ENCODE results near the gene TRPV5. TPM values are rescaled to one million over a fixed set of nuclear protein-coding genes. Genes with fewer than 3 reads are reported as not detected.

The TRPV5 gene
- total RNA-seq, 4 donors from 2014 or later = not detected

DNA sequence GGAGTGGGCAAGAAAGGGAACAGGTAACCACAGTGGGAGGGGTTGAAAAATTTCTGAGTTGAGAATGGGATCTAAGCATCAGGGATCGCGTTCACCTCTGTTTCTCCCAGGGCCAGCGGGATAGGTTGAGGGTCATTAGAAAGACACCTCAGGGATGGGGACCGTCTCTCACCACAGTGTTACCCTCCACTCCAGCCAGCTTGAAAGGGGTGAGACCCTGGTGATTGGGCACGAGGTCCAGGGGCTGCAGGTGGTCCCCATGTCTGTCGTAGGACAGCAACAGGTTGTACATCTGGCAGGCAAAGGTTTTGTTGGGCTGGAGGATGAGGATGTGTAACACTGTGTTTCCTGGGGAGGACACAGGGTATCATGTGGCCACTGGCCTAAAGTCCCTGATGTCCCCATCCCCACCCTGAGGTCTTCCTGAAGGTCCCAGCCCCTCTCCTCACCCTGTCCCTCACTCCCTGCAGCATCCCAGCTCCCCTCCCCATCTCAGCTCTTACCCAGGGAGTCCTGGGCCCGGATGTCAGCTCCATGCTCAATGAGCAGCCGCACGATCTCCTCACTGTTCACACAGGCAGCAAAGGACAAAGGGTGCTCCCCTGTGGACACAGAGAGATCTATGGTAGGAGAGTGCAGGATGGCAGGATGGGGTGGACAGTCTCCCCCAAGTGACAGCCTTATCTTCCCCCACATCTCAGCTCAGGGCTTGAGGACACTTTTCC lies 57.1 kb downstream of the TRPV5 start:
- H3K27me3 ChIP-seq = no peaks in the 10 kb centered on the region
- no peak overlapping the region for H3K4me3 ChIP-seq (replicated peaks in 1 of 3)
- no peaks in the 10 kb centered on the region for H3K36me3 ChIP-seq
- 86 to 93% methylated on average over 7 of the region's 9 CpGs for WGBS, 2 donors
- no peak for DNase-seq
- H3K4me1 ChIP-seq = no peaks in the 10 kb centered on the region
- TF ChIP-seq POLR2A (IDR thresholded peaks at IDR 0.05) = no peak
- TF ChIP-seq, protein P1, sequence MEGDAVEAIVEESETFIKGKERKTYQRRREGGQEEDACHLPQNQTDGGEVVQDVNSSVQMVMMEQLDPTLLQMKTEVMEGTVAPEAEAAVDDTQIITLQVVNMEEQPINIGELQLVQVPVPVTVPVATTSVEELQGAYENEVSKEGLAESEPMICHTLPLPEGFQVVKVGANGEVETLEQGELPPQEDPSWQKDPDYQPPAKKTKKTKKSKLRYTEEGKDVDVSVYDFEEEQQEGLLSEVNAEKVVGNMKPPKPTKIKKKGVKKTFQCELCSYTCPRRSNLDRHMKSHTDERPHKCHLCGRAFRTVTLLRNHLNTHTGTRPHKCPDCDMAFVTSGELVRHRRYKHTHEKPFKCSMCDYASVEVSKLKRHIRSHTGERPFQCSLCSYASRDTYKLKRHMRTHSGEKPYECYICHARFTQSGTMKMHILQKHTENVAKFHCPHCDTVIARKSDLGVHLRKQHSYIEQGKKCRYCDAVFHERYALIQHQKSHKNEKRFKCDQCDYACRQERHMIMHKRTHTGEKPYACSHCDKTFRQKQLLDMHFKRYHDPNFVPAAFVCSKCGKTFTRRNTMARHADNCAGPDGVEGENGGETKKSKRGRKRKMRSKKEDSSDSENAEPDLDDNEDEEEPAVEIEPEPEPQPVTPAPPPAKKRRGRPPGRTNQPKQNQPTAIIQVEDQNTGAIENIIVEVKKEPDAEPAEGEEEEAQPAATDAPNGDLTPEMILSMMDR (IDR thresholded peaks at IDR 0.05) = no peak
- no peaks in the 10 kb centered on the region for H3K9me3 ChIP-seq
- intact Hi-C loops (cut with DNase I) = loop anchor here (10.0 kb wide), 1 partner anchor 338 kb away; no protein-coding TSS in a partner anchor
- H3K27ac ChIP-seq = no peak overlapping the region

DNA sequence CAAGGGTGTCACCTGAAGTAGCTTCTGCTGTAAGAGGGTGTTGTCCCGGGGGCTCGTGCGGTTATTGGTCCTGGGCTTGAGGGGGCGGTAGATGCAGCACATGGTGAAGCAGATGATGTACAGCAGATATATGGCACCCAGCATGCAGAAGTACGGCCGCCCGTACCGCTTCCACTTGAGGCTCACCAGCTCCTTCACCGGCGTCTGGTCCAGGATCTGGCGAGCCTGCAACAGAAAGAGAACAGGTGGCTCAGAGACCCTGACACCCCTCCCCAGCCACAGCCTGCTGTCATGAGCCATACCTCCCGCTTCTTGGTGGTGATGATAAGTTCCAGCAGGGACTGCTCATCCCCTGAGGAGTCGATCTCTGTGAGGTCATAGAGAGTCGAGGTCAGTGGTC lies 58.1 kb downstream of the TRPV5 start:
- intact Hi-C loops (cut with DNase I) = loop anchor here (10.0 kb wide), 1 partner anchor 339 kb away; no protein-coding TSS in a partner anchor
- no peak overlapping the region for H3K27ac ChIP-seq
- no peaks in the 10 kb centered on the region for H3K36me3 ChIP-seq
- WGBS, 2 donors = 80 to 88% methylated on average over 9 to 13 of the region's 14 CpGs
- no peaks in the 10 kb centered on the region for H3K27me3 ChIP-seq
- no peak overlapping the region for H3K4me3 ChIP-seq (replicated peaks in 1 of 3)
- H3K9me3 ChIP-seq = no peaks in the 10 kb centered on the region
- TF ChIP-seq, protein P1 (IDR thresholded peaks at IDR 0.05) = no peak
- TF ChIP-seq POLR2A (IDR thresholded peaks at IDR 0.05) = no peak
- no peak for DNase-seq
- H3K4me1 ChIP-seq = no peaks in the 10 kb centered on the region

DNA sequence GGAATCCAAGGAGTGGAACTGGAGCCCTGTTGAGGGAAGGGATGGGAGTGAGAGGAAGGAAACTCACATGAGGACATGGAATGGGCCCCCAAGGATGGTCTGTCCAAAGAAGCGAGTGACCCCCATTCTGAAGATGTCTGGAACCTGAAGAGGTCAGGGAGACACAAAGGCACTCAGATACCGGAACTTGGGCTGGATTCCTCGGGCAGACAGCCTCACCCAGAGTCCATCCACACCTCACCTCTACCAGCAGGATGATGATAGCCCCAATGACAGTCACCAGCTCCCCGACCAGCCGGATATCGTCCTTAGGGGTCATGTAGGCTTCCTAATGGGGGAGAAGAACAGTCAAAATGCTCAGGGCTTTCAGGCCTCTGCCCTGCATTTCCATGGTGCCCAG lies 58.7 kb downstream of the TRPV5 start:
- Histone ChIP-seq H3K36me3 (no peaks in the 10 kb centered on the region), H3K27me3 (no peaks in the 10 kb centered on the region), H3K9me3 (no peaks in the 10 kb centered on the region), H3K4me3 (replicated peaks in 1 of 3) (no peak overlapping the region), H3K4me1 (no peaks in the 10 kb centered on the region), H3K27ac (no peak overlapping the region)
- DNase-seq = no peak
- intact Hi-C loops (cut with DNase I) = loop anchor here (10.0 kb wide), 1 partner anchor 340 kb away; no protein-coding TSS in a partner anchor
- TF ChIP-seq POLR2A (IDR thresholded peaks at IDR 0.05) = no peak
- TF ChIP-seq, protein P1 (IDR thresholded peaks at IDR 0.05) = no peak
- WGBS, 2 donors = 90 to 98% methylated on average over 3 to 6 of the region's 6 CpGs

DNA sequence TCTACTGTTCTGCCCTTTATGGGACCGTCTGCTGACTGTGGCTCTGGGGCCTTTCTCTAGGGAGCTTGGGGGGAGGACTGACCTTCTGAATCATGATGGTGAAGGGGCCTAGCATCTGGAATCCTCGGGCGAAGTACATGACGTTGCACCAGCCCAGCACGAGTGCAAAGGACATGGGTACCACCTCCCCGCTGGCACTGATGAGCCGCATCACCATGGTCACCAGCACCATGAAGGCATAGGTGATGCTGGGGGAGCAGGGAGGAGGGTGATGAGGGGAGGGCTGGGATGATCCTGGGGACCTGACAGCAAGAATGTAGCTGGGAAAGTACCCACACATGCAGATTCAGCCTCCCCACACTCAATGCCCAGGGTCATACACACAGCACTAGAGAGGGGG lies 59.1 kb downstream of the TRPV5 start:
- Histone ChIP-seq H3K27ac (no peak overlapping the region), H3K36me3 (no peaks in the 10 kb centered on the region), H3K27me3 (no peaks in the 10 kb centered on the region), H3K4me1 (no peaks in the 10 kb centered on the region), H3K4me3 (replicated peaks in 1 of 3) (no peak overlapping the region), H3K9me3 (no peaks in the 10 kb centered on the region)
- intact Hi-C loops (cut with DNase I) = loop anchor here (10.0 kb wide), 1 partner anchor 340 kb away; no protein-coding TSS in a partner anchor
- DNase-seq = no peak
- 93 to 95% methylated on average over 7 of the region's 7 CpGs for WGBS, 2 donors
- TF ChIP-seq, protein P1 (IDR thresholded peaks at IDR 0.05) = no peak
- no peak for TF ChIP-seq POLR2A (IDR thresholded peaks at IDR 0.05)

DNA sequence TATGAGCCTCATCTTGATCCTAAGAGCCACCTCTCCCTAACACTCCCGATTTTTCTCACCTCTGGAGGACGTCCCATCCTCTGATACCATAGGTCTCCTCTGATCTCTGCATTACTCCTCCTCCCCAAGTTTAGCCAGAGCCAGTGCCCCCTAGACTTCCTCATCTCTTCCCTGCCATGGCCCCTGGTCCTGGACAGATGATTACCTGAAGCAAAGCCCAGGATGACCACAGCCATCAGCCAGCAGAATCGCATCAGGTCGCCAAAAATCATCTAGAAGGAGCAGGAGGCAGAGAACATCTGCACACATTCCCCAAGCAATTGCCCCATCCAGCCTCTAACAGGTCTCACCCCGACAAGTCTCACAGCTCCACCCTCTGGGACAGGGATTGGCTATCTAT lies 59.7 kb downstream of the TRPV5 start:
- H3K27ac ChIP-seq = no peak overlapping the region
- 88 to 90% methylated on average over 5 of the region's 5 CpGs for WGBS, 2 donors
- intact Hi-C loops (cut with DNase I) = loop anchor here (10.0 kb wide), 1 partner anchor 341 kb away; no protein-coding TSS in a partner anchor
- H3K36me3 ChIP-seq = no peaks in the 10 kb centered on the region
- no peaks in the 10 kb centered on the region for H3K4me1 ChIP-seq
- H3K4me3 ChIP-seq (replicated peaks in 1 of 3) = no peak overlapping the region
- no peak for TF ChIP-seq POLR2A (IDR thresholded peaks at IDR 0.05)
- TF ChIP-seq, protein P1 (IDR thresholded peaks at IDR 0.05) = no peak
- no peaks in the 10 kb centered on the region for H3K27me3 ChIP-seq
- no peaks in the 10 kb centered on the region for H3K9me3 ChIP-seq
- DNase-seq = no peak
